ENCODE measurements around the gene PLCE1.
"Not testable (repeated sequence)": the region's sequence is repeated elsewhere in the genome, so short reads cannot be mapped to it uniquely, and the experiment has no call there.

PLCE1 gene

DNA sequence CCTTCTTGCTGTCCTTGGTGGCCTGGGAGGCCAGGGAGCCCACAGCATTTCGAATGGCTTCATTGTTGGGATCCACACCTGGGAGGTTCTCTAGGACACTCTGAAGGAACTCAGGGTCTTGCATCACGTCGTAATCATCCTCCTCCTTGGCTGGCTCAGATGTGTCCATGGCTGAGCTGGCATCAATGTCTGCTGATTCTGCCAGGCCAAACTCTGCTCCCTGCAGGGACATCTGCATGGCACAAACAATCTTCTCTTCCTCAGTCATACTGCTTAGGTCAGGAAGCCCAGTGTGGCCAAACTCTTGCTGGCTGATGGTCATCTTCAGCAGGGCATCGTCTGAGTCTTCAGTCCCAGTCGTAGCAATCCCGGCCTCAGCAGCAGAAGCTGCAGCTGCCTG lies 34.9 kb upstream of the PLCE1 start:
- TF ChIP-seq, protein P1, sequence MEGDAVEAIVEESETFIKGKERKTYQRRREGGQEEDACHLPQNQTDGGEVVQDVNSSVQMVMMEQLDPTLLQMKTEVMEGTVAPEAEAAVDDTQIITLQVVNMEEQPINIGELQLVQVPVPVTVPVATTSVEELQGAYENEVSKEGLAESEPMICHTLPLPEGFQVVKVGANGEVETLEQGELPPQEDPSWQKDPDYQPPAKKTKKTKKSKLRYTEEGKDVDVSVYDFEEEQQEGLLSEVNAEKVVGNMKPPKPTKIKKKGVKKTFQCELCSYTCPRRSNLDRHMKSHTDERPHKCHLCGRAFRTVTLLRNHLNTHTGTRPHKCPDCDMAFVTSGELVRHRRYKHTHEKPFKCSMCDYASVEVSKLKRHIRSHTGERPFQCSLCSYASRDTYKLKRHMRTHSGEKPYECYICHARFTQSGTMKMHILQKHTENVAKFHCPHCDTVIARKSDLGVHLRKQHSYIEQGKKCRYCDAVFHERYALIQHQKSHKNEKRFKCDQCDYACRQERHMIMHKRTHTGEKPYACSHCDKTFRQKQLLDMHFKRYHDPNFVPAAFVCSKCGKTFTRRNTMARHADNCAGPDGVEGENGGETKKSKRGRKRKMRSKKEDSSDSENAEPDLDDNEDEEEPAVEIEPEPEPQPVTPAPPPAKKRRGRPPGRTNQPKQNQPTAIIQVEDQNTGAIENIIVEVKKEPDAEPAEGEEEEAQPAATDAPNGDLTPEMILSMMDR (IDR thresholded peaks at IDR 0.05; ENCODE audit: low read depth, low read length, missing control alignments) = no peak
- H3K4me3 ChIP-seq (ENCODE audit: low read depth, low read length) = no peak overlapping the region
- no peak for DNase-seq (ENCODE audit: low read depth)

DNA sequence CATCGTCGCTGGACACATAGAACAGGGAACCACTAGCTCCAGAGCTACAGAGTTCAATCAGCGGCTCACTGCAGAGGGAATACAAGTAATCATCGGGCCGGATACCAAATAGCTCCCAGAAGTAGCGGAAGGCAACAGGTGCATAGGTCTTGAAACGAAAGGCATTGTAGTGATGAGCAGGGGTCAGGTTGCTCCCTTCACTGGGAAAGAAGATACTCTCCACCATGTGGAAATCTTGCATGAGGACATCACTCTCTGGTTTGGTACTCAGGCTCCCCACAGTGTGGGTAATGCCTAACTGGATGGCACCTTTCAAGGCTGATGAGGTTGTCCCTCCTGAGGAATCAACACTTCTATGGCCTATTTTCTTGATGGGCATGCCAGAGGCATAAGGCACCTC lies 32.7 kb upstream of the PLCE1 start:
- not testable (repeated sequence) for H3K4me3 ChIP-seq (ENCODE audit: low read depth, low read length); DNase-seq (ENCODE audit: low read depth)

DNA sequence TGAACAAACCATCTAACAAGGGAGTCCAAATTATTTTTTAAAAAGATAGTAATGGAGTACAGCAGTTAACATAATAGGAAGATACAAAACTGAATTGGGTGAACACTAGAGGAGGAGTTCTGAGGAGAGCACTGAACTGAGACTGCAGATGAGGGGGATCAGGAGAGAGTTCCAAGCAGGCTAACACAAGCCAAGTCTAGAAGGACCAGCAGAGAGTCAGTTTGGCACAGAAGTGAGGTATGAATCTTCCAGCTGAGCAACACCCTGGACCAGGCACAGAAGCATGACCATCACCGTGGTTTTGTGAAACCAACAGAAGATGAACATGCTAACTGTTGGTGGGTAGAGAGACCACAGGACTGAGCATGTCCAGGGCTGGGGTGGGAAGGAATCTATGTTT lies 30.8 kb upstream of the PLCE1 start:
- no peak overlapping the region for H3K4me3 ChIP-seq (ENCODE audit: low read depth, low read length)
- TF ChIP-seq, protein P1 (IDR thresholded peaks at IDR 0.05; ENCODE audit: low read depth, low read length, missing control alignments) = no peak
- DNase-seq (ENCODE audit: low read depth) = no peak

DNA sequence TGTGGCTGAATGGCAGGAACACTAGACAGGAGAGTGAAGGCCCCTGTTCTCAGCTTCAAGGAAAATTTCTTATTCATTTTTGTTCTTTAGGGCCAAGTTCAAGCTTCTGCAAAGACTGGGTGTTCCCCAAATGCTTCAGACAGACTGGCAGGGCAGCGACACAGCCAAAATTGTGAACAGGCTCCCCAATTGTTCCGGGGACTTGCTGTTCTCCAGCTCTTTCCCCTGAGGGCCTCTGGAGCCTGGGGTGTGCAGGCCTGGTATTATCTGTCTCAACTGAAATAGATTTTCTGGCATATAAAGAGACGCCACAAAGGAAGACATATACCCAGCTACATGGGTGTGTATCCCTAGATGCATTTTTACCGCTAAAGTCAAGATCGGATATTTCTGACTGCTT lies 30.3 kb upstream of the PLCE1 start:
- DNase-seq (ENCODE audit: low read depth) = no peak
- TF ChIP-seq, protein P1 (IDR thresholded peaks at IDR 0.05; ENCODE audit: low read depth, low read length, missing control alignments) = no peak
- no peak overlapping the region for H3K4me3 ChIP-seq (ENCODE audit: low read depth, low read length)

DNA sequence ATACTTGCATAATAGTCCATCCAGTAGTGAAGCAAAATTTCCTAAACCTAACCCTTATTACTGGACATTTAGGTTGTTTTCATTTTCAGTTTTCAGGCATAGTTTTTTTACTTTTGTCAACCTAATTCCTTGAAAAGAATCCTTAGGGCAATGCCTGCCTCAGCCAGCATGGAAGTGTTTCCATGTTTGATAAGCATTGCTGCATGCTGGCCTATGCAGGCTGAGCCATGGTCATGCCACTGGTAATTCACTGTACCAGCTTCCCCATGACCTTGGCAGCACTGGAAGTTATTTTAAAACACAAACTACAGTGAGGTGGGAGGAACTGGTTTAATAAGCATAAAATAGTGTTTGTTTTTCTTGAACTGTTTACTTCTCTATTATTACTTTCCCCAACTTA lies 27.8 kb upstream of the PLCE1 start:
- no peak for DNase-seq (ENCODE audit: low read depth)
- TF ChIP-seq, protein P1 (IDR thresholded peaks at IDR 0.05; ENCODE audit: low read depth, low read length, missing control alignments) = no peak
- no peak overlapping the region for H3K4me3 ChIP-seq (ENCODE audit: low read depth, low read length)

DNA sequence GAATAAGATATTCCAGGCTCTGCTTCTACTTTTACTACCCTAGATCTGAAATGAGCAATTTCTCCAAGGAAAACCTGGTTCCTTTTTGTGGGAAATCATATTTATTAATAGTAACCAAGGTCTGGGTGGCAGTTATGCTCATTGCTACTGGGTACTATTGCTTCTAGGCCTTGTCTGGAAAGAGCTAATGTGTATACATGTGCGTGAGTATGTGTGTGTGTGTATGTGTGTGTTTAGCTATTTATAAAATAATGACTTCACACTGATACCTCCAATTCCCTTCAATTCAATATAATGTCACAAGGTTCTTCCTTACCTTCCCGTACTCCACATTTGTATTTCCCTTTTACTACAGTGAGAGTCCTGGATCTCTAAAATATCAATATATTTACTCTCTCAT lies 26.0 kb upstream of the PLCE1 start:
- TF ChIP-seq, protein P1 (IDR thresholded peaks at IDR 0.05; ENCODE audit: low read depth, low read length, missing control alignments) = no peak
- no peak overlapping the region for H3K4me3 ChIP-seq (ENCODE audit: low read depth, low read length)
- no peak for DNase-seq (ENCODE audit: low read depth)

DNA sequence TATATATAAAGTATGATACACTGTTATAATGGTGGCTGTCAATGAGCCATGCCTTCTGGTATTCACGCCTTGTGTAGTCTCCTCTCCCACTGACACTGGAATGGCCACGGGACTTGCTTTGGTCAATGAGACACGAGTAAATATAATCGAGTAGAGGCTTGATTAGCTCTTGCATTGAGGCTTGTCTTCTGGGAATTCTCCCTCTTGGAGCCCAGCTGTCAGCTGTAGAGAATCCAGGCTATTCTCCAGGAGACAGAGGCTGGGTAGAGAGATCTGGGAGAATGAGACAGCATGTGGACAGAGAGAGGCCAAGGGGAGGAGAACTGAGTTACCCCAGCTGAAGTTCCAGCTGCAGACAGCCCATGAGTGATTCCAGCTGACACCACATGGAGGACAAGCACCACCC lies 25.2 kb upstream of the PLCE1 start:
- TF ChIP-seq, protein P1 (IDR thresholded peaks at IDR 0.05; ENCODE audit: low read depth, low read length, missing control alignments) = no peak
- DNase-seq (ENCODE audit: low read depth) = no peak
- no peak overlapping the region for H3K4me3 ChIP-seq (ENCODE audit: low read depth, low read length)

DNA sequence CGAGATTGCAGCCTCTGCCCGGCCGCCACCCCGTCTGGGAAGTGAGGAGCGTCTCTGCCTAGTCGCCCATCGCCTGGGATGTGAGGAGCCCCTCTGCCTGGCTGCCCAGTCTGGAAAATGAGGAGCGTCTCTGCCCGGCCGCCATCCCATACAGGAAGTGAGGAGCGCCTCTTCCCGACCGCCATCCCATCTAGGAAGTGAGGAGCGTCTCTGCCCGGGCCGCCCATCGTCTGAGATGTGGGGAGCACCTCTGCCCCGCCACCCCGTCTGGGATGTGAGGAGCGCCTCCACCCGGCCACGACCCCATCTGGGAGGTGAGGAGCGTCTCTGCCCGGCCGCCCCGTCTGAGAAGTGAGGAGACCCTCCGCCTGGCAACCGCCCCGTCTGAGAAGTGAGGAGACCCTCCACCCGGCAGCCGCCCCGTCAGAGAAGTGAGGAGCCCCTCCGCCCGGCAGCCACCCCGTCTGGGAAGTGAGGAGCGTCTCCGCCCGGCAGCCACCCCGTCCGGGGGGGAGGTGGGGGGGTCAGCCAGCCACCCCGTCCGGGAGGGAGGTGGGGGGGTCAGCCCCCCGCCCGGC lies 23.2 kb upstream of the PLCE1 start:
- H3K4me3 ChIP-seq (ENCODE audit: low read depth, low read length); DNase-seq (ENCODE audit: low read depth): not testable (repeated sequence)
